Measurements from ENCODE around the gene PRDM2. TPM values are rescaled to one million over a fixed set of nuclear protein-coding genes. Genes with fewer than 3 reads are reported as not detected.

PRDM2 gene
- polyA plus RNA-seq, 1 of the 3 experiments (the other 2 are of a cell fraction): 7.2 TPM

DNA sequence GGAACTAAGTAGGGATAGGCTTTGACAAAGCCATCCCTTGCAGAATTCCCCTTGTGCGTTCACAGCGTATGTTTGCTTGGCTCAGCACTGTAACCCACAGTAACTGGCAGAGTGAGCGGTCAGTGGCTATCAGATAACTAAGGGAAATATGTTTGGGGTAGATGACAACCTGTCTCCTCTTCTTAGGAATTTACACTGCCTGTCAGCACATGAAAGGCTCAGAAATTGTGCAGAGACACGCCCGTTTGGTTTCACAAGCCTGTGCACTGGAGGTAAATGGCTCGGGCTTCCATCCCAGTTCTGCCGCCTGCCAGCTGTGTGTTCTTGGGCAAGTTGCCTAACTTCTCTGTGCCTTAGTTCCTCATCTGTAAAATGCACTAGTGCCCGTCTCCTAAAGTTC, 101.2 kb downstream of the PRDM2 start:
- no peaks in the 10 kb centered on the region for H3K27me3 ChIP-seq (ENCODE audit: insufficient read depth)
- H4K20me1 ChIP-seq (ENCODE audit: insufficient read depth): no peaks in the 10 kb centered on the region
- ChIA-PET POLR2A (no interaction called here), CTCF (no interaction called here)
- no peaks in the 10 kb centered on the region for H3F3A ChIP-seq (replicated peaks; ENCODE audit: insufficient read depth)
- no peaks in the 10 kb centered on the region for H3K9me3 ChIP-seq
- no peak for DNase-seq
- H3K36me3 ChIP-seq (replicated peaks in 1 of 2; ENCODE audit: control insufficient read depth in 1 of 2, insufficient read depth in 2 of 2, low read length in 1 of 2): no peaks in the 10 kb centered on the region
- H3K79me2 ChIP-seq (ENCODE audit: insufficient read depth): peaks cover 4% of the 10 kb centered on the region; the same call in 1 of the 2 replicates
- no peak overlapping the region for H2AFZ ChIP-seq (ENCODE audit: low read depth)
- no peak overlapping the region for H3K4me3 ChIP-seq (ENCODE audit: low read depth in 2 of 2, low read length in 1 of 2)
- no peak overlapping the region for H3K4me2 ChIP-seq
- H3K4me1 ChIP-seq (ENCODE audit: control insufficient read depth in 1 of 2, insufficient read depth in 2 of 2, low read depth in 1 of 2, low read length in 1 of 2): no peaks in the 10 kb centered on the region; a peak in 1 of 4 replicates
- no peak overlapping the region for H3K9ac ChIP-seq
- TF ChIP-seq, protein P1, sequence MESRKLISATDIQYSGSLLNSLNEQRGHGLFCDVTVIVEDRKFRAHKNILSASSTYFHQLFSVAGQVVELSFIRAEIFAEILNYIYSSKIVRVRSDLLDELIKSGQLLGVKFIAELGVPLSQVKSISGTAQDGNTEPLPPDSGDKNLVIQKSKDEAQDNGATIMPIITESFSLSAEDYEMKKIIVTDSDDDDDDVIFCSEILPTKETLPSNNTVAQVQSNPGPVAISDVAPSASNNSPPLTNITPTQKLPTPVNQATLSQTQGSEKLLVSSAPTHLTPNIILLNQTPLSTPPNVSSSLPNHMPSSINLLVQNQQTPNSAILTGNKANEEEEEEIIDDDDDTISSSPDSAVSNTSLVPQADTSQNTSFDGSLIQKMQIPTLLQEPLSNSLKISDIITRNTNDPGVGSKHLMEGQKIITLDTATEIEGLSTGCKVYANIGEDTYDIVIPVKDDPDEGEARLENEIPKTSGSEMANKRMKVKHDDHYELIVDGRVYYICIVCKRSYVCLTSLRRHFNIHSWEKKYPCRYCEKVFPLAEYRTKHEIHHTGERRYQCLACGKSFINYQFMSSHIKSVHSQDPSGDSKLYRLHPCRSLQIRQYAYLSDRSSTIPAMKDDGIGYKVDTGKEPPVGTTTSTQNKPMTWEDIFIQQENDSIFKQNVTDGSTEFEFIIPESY (IDR thresholded peaks at IDR 0.05; ENCODE audit: borderline replicate concordance, low read depth): no peak
- TF ChIP-seq MXI1 (IDR thresholded peaks at IDR 0.05; ENCODE audit: low read depth, low read length): no peak
- no peak for TF ChIP-seq EZH2phosphoT487 (IDR thresholded peaks at IDR 0.05; ENCODE audit: borderline replicate concordance, low read depth)
- no peak for TF ChIP-seq JUND (IDR thresholded peaks at IDR 0.05)
- no peak for TF ChIP-seq RAD21 (IDR thresholded peaks at IDR 0.05; ENCODE audit: low read length)
- no peak for TF ChIP-seq ELF1 (IDR thresholded peaks at IDR 0.05)
- H3K27ac ChIP-seq (ENCODE audit: low read depth in 2 of 2, low read length in 1 of 2): no peak overlapping the region
- H3K9me2 ChIP-seq: no peaks in the 10 kb centered on the region
- 88% methylated on average over 8 of the region's 8 CpGs for WGBS (ENCODE audit: low lambda C conversion rate)

GRCh38 chr1:13801655-13802486, 101.9 kb downstream of the PRDM2 start:
- 98% methylated on average over 15 of the region's 20 CpGs for WGBS (ENCODE audit: low lambda C conversion rate)
- Histone ChIP-seq H3K9me3 (no peaks in the 10 kb centered on the region), H3F3A (replicated peaks; ENCODE audit: insufficient read depth) (no peaks in the 10 kb centered on the region), H2AFZ (ENCODE audit: low read depth) (no peak overlapping the region), H3K9me2 (no peaks in the 10 kb centered on the region), H3K36me3 (replicated peaks in 1 of 2; ENCODE audit: control insufficient read depth in 1 of 2, insufficient read depth in 2 of 2, low read length in 1 of 2) (no peaks in the 10 kb centered on the region), H3K4me2 (no peak overlapping the region), H3K4me1 (ENCODE audit: control insufficient read depth in 1 of 2, insufficient read depth in 2 of 2, low read depth in 1 of 2, low read length in 1 of 2) (no peaks in the 10 kb centered on the region; a peak in 1 of 4 replicates), H3K9ac (no peak overlapping the region), H4K20me1 (ENCODE audit: insufficient read depth) (no peaks in the 10 kb centered on the region), H3K4me3 (ENCODE audit: low read depth in 2 of 2, low read length in 1 of 2) (no peak overlapping the region), H3K27me3 (ENCODE audit: insufficient read depth) (no peaks in the 10 kb centered on the region), H3K79me2 (ENCODE audit: insufficient read depth) (peaks cover 4% of the 10 kb centered on the region; the same call in 1 of the 2 replicates), H3K27ac (ENCODE audit: low read depth in 2 of 2, low read length in 1 of 2) (no peak overlapping the region)
- DNase-seq: no peak
- TF ChIP-seq, protein P2, sequence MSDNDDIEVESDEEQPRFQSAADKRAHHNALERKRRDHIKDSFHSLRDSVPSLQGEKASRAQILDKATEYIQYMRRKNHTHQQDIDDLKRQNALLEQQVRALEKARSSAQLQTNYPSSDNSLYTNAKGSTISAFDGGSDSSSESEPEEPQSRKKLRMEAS (IDR thresholded peaks at IDR 0.05; ENCODE audit: low read depth): no peak
- TF ChIP-seq EP300 (IDR thresholded peaks at IDR 0.05; ENCODE audit: borderline replicate concordance in 1 of 2, low read depth in 1 of 2, low read length in 1 of 2): no peak
- TF ChIP-seq MXI1 (IDR thresholded peaks at IDR 0.05; ENCODE audit: low read depth, low read length): no peak
- TF ChIP-seq GATA2 (CRISPR knock-in tag; IDR thresholded peaks at IDR 0.05): no peak
- TF ChIP-seq, protein P3, sequence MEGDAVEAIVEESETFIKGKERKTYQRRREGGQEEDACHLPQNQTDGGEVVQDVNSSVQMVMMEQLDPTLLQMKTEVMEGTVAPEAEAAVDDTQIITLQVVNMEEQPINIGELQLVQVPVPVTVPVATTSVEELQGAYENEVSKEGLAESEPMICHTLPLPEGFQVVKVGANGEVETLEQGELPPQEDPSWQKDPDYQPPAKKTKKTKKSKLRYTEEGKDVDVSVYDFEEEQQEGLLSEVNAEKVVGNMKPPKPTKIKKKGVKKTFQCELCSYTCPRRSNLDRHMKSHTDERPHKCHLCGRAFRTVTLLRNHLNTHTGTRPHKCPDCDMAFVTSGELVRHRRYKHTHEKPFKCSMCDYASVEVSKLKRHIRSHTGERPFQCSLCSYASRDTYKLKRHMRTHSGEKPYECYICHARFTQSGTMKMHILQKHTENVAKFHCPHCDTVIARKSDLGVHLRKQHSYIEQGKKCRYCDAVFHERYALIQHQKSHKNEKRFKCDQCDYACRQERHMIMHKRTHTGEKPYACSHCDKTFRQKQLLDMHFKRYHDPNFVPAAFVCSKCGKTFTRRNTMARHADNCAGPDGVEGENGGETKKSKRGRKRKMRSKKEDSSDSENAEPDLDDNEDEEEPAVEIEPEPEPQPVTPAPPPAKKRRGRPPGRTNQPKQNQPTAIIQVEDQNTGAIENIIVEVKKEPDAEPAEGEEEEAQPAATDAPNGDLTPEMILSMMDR (IDR thresholded peaks at IDR 0.05): no peak
- TF ChIP-seq NFIC (IDR thresholded peaks at IDR 0.05; ENCODE audit: borderline replicate concordance): no peak
- TF ChIP-seq USF1 (IDR thresholded peaks at IDR 0.05; ENCODE audit: borderline replicate concordance, low read depth): no peak
- TF ChIP-seq RXRA (IDR thresholded peaks at IDR 0.05; ENCODE audit: borderline replicate concordance, low read depth): no peak
- no peak for TF ChIP-seq JUND (IDR thresholded peaks at IDR 0.05)
- TF ChIP-seq, protein P4, sequence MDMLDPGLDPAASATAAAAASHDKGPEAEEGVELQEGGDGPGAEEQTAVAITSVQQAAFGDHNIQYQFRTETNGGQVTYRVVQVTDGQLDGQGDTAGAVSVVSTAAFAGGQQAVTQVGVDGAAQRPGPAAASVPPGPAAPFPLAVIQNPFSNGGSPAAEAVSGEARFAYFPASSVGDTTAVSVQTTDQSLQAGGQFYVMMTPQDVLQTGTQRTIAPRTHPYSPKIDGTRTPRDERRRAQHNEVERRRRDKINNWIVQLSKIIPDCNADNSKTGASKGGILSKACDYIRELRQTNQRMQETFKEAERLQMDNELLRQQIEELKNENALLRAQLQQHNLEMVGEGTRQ (IDR thresholded peaks at IDR 0.05; ENCODE audit: borderline replicate concordance, low read depth, low read length): no peak
- no peak for TF ChIP-seq TAF1 (IDR thresholded peaks at IDR 0.05; ENCODE audit: borderline replicate concordance, low read depth, low read length)
- TF ChIP-seq MEF2A (IDR thresholded peaks at IDR 0.05; ENCODE audit: borderline replicate concordance, low read depth): no peak
- TF ChIP-seq GABPA (IDR thresholded peaks at IDR 0.05; ENCODE audit: low read depth): no peak
- no peak for TF ChIP-seq YY1 (IDR thresholded peaks at IDR 0.05; ENCODE audit: low read depth)
- no peak for TF ChIP-seq RAD21 (IDR thresholded peaks at IDR 0.05; ENCODE audit: low read length)
- no peak for TF ChIP-seq ELF1 (IDR thresholded peaks at IDR 0.05)
- POLR2A ChIA-PET: no interaction called here
- CTCF ChIA-PET: interaction anchor here (0.9 to 1.7 kb wide), 3 partner anchors 12 to 164 kb away, joined by 3 to 5 read pairs (median 4); no protein-coding TSS in a partner anchor
